ENCODE data around the gene BAG5.

BAG5 gene

DNA sequence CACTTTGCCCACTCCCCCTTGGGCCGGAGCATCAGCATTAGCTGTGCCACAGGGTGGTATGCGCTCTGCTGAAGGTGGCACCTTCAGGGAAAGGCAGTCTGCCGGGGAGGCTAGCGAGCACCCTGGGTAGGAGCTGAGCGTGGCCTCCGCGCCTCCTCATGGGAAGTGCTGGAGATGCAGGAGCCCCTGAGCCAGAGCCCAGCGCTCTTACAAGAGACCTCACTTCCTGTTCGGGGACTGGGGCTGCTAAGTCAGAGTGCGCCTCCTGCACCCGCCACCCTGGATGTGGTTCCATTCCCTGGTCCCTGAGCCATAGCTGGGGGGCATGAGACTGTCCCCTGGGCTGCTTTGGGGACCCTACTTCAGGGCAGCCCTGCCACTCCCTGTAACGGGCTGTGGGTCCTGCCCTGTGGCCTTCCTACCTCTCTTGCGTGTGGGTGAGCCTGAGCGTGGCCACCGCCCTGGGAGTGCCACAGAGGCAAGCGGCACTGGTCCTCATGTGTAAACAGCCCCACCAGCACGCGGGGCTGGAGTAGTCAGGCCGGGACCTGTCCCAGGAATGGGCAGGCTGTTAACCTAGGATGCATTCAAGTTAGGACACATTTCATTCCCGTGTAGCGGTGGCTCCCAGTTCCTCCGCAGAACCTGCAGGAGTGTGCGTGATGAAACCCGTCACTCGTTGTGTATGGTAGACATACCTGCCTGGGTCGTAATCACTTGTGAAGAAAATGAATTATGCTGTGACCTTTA, 19.7 kb upstream of the BAG5 start:
- Histone ChIP-seq H3K36me3 (ENCODE audit: insufficient read depth, low read length) (peaks cover 25% of the 10 kb centered on the region), H3K27me3 (ENCODE audit: control insufficient read depth, insufficient read depth, low read length) (no peaks in the 10 kb centered on the region), H3K4me2 (ENCODE audit: low read length) (no peak overlapping the region), H3K4me3 (ENCODE audit: low read length) (no peak overlapping the region), H3K9me3 (replicated peaks; ENCODE audit: low read length) (no peaks in the 10 kb centered on the region), H3K9ac (ENCODE audit: low read depth, low read length) (no peak overlapping the region), H3K4me1 (ENCODE audit: control insufficient read depth, insufficient read depth, low read length) (peaks cover 3% of the 10 kb centered on the region)

DNA sequence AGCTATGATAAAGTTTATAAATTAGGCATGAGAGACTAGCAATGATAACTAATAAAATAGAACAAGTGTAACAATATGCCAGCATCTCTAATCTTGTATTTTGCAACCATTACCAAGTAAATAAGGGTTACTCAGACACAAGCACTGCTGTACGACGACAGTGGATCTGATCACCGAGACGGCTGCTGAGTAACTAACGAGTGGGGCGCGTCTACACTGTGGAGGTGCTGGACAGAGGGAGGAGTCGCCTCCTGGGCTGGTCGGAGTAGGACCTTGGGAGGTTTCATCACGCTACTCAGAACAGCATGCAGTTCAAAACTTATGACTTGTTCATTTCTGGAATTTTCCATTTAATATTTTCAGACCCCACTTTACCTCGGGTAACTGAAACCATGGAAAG, 18.7 kb upstream of the BAG5 start:
- H3K27me3 ChIP-seq (ENCODE audit: control insufficient read depth, insufficient read depth, low read length) = no peaks in the 10 kb centered on the region
- peaks cover 26% of the 10 kb centered on the region for H3K36me3 ChIP-seq (ENCODE audit: insufficient read depth, low read length)
- H3K4me2 ChIP-seq (ENCODE audit: low read length) = no peak overlapping the region
- no peak overlapping the region for H3K9ac ChIP-seq (ENCODE audit: low read depth, low read length)
- no peak overlapping the region for H3K4me3 ChIP-seq (ENCODE audit: low read length)
- H3K4me1 ChIP-seq (ENCODE audit: control insufficient read depth, insufficient read depth, low read length) = peaks cover 12% of the 10 kb centered on the region
- H3K9me3 ChIP-seq (replicated peaks; ENCODE audit: low read length) = no peaks in the 10 kb centered on the region

DNA sequence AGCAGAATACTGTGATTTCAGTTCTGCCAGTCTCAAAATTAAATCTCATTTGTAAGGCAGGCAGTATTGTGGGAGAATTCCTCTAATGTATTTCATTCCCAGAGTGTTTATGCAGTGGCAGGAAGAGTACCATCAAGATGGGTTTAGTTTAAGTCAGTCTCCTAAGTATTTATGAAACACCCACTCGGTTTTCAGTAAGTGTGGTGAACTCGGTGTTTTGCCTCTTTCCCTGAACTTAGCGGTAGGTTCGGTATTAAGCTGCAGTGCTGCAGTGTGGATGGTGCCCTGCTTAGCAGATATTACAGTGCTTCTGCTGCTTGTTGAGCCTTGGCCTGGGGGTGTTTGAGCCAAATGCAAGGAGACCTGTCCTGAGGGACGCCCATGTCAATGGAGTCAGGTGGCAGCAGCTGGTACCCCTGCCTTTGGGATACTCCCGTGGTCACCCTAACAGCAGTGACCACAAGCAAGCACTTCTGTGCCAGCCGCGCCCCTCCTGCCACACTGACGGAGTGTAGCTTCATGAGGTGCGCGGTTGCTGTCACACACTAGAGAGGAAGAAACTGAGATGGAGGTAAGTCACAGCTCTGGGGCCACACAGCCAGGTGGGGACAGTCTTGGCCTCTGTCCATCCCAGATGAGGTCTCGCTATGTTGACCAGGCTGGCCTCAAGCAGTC, 16.1 kb upstream of the BAG5 start:
- no peak overlapping the region for H3K4me2 ChIP-seq (ENCODE audit: low read length)
- peaks cover 38% of the 10 kb centered on the region for H3K36me3 ChIP-seq (ENCODE audit: insufficient read depth, low read length)
- no peak overlapping the region for H3K9ac ChIP-seq (ENCODE audit: low read depth, low read length)
- no peak overlapping the region for H3K4me3 ChIP-seq (ENCODE audit: low read length)
- no peaks in the 10 kb centered on the region for H3K9me3 ChIP-seq (replicated peaks; ENCODE audit: low read length)
- peaks cover 14% of the 10 kb centered on the region for H3K4me1 ChIP-seq (ENCODE audit: control insufficient read depth, insufficient read depth, low read length)
- H3K27me3 ChIP-seq (ENCODE audit: control insufficient read depth, insufficient read depth, low read length) = no peaks in the 10 kb centered on the region

DNA sequence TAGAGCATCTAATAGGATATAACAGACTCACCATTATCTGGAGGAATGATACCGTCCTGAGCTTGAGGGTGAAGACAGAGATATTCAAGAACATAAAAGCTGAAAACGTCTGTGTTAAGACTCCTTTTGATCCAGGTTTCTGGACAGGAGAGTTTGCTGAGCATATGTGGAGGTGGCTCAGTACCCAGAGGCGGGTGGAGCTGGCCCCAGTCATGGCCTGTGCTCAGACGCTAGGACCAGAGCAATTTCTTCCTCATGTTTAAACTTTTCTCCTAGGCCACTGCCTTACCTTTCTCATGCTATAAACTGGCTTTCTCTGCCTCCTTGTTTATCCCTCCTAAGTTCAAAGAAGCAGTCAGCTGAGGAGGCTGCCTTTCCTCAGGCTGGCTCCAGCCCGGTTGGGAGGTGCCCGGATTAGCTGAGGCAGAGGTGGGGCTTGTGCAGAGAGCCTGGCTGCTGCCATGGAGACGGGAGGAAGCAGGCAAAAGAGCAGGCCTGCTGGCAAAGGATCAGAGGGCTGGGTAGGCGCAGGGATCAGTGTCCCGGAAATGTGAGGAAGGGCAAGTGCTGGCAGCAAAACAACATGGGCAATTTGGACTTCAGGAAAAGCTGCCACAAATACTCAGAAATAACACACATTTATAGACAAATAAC, 14.0 kb upstream of the BAG5 start:
- no peaks in the 10 kb centered on the region for H3K9me3 ChIP-seq (replicated peaks; ENCODE audit: low read length)
- no peaks in the 10 kb centered on the region for H3K27me3 ChIP-seq (ENCODE audit: control insufficient read depth, insufficient read depth, low read length)
- H3K4me2 ChIP-seq (ENCODE audit: low read length) = peak overlapping the region; percentile 61
- peaks cover 14% of the 10 kb centered on the region for H3K4me1 ChIP-seq (ENCODE audit: control insufficient read depth, insufficient read depth, low read length)
- H3K9ac ChIP-seq (ENCODE audit: low read depth, low read length) = peak overlapping the region; percentile 17
- no peak overlapping the region for H3K4me3 ChIP-seq (ENCODE audit: low read length)
- H3K36me3 ChIP-seq (ENCODE audit: insufficient read depth, low read length) = peaks cover 38% of the 10 kb centered on the region

DNA sequence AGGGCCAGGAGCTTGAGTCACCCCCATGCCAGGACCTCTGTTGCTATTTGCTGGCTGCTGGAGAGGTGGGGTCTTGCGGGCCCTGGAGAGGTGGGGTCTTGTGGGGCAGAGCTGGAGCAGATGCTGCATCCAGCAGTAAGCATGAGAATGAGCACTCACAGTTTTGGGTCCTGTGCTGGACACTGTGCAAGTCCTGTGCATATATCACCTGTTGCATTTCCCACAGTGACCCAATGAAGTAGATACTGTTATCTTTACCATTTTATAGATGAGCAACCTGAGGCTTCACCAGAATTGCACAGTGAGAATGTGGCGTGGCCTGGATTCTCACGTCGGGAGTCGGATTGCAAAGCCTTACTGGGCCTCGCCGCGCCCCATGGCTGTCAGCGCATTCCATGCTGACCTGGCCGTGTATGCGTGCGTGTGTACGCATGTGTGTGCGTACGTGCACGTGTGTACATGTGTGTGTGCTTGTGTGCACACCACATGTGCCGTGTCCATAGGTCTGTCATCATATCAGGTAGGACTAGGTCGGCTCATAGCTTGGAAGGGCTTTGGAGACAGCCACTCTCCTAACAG, 12.3 kb upstream of the BAG5 start:
- Histone ChIP-seq H3K9ac (ENCODE audit: low read depth, low read length) (no peak overlapping the region), H3K4me2 (ENCODE audit: low read length) (no peak overlapping the region), H3K36me3 (ENCODE audit: insufficient read depth, low read length) (peaks cover 33% of the 10 kb centered on the region), H3K9me3 (replicated peaks; ENCODE audit: low read length) (no peaks in the 10 kb centered on the region), H3K4me3 (ENCODE audit: low read length) (no peak overlapping the region), H3K27me3 (ENCODE audit: control insufficient read depth, insufficient read depth, low read length) (no peaks in the 10 kb centered on the region), H3K4me1 (ENCODE audit: control insufficient read depth, insufficient read depth, low read length) (peaks cover 14% of the 10 kb centered on the region)

DNA sequence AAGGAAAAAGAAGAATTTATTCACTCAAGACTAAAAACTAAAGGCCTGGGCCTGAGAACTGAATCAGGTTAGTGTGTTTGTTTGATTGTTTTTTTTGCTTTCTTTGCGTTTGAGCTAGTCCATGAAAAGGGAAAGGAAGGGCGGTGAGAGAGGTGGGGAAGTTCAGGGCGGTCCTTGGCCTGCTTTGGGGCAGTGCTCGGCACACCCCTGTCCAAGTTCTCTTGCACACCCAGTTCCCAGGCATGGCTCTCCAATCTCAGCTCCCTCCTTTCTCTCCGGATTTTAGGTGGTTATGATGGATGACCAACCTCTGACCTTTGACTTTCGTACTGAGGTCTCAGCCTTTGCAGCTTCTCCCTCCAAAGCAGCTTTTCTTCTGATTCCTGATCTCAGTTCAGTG, 11.6 kb upstream of the BAG5 start:
- H3K27me3 ChIP-seq (ENCODE audit: control insufficient read depth, insufficient read depth, low read length) = no peaks in the 10 kb centered on the region
- H3K4me1 ChIP-seq (ENCODE audit: control insufficient read depth, insufficient read depth, low read length) = peaks cover 14% of the 10 kb centered on the region
- H3K9me3 ChIP-seq (replicated peaks; ENCODE audit: low read length) = no peaks in the 10 kb centered on the region
- H3K36me3 ChIP-seq (ENCODE audit: insufficient read depth, low read length) = peaks cover 33% of the 10 kb centered on the region
- H3K9ac ChIP-seq (ENCODE audit: low read depth, low read length) = no peak overlapping the region
- no peak overlapping the region for H3K4me2 ChIP-seq (ENCODE audit: low read length)
- H3K4me3 ChIP-seq (ENCODE audit: low read length) = no peak overlapping the region

DNA sequence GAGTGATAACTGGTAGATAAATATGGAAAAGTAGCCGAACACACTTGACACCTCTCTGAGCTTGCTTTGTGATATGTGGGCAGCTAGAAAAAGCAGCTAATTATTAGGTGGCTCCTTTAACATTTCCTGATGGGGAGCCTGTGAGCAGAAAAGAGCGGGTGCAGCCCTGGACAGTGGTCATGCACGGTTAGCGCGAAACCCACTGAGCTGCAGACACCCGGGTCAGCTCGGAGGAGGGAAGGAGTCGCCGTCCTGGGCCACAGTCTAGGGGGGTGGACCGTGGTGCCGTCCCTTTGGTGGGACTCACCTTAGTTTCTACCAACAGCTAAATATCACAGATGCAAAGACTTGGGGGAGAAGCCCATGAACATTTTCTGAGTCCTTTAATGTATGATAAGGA, 7.0 kb upstream of the BAG5 start:
- H3K9ac ChIP-seq (ENCODE audit: low read depth, low read length) = no peak overlapping the region
- H3K27me3 ChIP-seq (ENCODE audit: control insufficient read depth, insufficient read depth, low read length) = no peaks in the 10 kb centered on the region
- H3K4me1 ChIP-seq (ENCODE audit: control insufficient read depth, insufficient read depth, low read length) = no peaks in the 10 kb centered on the region
- H3K4me2 ChIP-seq (ENCODE audit: low read length) = no peak overlapping the region
- H3K36me3 ChIP-seq (ENCODE audit: insufficient read depth, low read length) = peaks cover 13% of the 10 kb centered on the region
- H3K4me3 ChIP-seq (ENCODE audit: low read length) = no peak overlapping the region
- no peaks in the 10 kb centered on the region for H3K9me3 ChIP-seq (replicated peaks; ENCODE audit: low read length)

DNA sequence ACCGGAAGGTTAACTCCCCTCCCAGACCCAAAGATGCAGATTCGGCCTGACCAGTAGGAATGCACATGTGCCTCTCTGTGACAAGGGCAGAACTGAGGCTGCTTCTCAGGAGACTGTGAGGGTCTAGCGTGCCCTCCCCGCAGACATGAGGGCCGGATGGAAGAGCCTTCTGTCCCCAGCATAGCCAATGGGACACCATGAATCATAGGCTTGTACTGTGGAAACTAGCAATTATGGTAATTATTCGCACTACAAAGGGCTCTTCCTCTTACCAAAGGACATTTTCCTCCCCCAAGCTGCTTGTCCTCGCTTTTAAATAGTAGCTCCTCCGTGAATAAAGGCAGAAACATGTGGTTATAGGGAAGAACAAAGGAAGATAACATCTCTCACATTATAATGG, 6.5 kb upstream of the BAG5 start:
- Histone ChIP-seq H3K36me3 (ENCODE audit: insufficient read depth, low read length) (peaks cover 8% of the 10 kb centered on the region), H3K4me2 (ENCODE audit: low read length) (no peak overlapping the region), H3K4me3 (ENCODE audit: low read length) (no peak overlapping the region), H3K9ac (ENCODE audit: low read depth, low read length) (no peak overlapping the region), H3K27me3 (ENCODE audit: control insufficient read depth, insufficient read depth, low read length) (no peaks in the 10 kb centered on the region), H3K9me3 (replicated peaks; ENCODE audit: low read length) (no peaks in the 10 kb centered on the region), H3K4me1 (ENCODE audit: control insufficient read depth, insufficient read depth, low read length) (peaks cover 4% of the 10 kb centered on the region)

DNA sequence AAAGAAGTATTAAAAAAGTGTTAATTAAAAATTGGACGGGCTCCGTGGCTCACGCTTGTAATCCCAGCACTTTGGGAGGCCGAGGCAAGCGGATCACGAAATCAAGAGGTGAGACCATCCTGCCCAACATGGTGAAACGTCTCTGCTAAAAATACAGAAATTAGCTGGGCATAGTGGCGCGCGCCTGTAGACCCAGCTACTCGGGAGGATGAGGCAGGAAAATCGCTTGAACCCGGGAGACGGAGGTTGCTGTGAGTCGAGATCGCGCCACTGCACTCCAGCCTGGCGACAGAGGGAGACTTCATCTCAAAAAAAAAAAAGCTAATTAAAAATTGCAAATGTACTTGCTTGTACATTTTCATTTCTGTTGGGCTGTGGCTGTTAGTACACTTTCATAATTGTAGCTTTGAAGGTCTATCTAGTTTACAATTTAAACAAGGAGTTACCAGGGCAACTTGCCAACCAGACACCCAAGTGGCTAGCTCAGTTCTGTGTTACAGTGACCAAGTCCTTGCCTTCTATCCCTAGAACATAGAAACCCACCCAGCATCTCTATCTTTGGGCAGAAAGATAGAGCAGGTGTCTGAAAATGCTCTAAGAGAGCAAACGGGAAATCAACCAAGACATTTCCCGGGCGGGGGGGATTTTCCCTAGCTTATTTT, 1.5 kb upstream of the BAG5 start:
- H3K9me3 ChIP-seq (replicated peaks; ENCODE audit: low read length) = no peaks in the 10 kb centered on the region
- peaks cover 23% of the 10 kb centered on the region for H3K36me3 ChIP-seq (ENCODE audit: insufficient read depth, low read length)
- H3K4me1 ChIP-seq (ENCODE audit: control insufficient read depth, insufficient read depth, low read length) = peaks cover 28% of the 10 kb centered on the region
- peak overlapping the region; percentile 94 for H3K4me2 ChIP-seq (ENCODE audit: low read length)
- peak overlapping the region; percentile 100 for H3K4me3 ChIP-seq (ENCODE audit: low read length)
- no peaks in the 10 kb centered on the region for H3K27me3 ChIP-seq (ENCODE audit: control insufficient read depth, insufficient read depth, low read length)
- H3K9ac ChIP-seq (ENCODE audit: low read depth, low read length) = peak overlapping the region; percentile 97

DNA sequence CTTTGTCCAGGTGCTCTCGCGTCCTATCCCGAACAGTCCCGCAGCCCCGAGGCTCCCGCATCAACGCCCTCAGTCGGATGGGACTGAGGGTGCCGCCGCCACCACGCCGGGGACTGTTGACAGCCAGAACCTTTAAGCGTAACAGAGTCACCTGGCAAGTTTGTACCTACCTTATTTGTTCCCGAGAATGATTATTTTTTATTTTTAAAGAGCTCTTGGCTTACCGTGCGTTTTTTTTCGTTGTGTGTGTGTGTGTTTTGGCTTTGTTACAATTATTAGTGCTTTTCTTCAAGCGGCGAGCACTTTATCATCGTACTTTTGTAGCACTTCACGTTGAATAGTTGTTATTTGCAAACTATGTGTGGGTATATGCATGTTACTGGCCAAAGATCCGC, 766 bp upstream of the BAG5 start:
- Histone ChIP-seq H3K4me1 (ENCODE audit: control insufficient read depth, insufficient read depth, low read length) (peaks cover 36% of the 10 kb centered on the region), H3K9ac (ENCODE audit: low read depth, low read length) (peak overlapping the region; percentile 97), H3K27me3 (ENCODE audit: control insufficient read depth, insufficient read depth, low read length) (no peaks in the 10 kb centered on the region), H3K36me3 (ENCODE audit: insufficient read depth, low read length) (peaks cover 27% of the 10 kb centered on the region), H3K9me3 (replicated peaks; ENCODE audit: low read length) (no peaks in the 10 kb centered on the region), H3K4me2 (ENCODE audit: low read length) (peak overlapping the region; percentile 94), H3K4me3 (ENCODE audit: low read length) (peak overlapping the region; percentile 100)

DNA sequence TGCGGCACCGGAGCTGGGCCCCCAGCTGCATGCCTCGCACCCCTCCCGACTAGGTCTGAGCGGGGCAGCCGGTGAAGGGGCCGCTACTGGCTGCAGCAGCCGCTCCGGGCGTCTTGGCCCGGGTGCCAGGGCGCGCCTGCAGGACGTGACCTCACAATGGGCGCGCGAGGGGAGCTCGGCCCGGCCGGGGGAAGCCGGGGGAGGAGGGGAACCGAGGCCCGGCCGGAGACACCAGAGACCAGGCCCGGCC, 353 bp downstream of the BAG5 start:
- Histone ChIP-seq H3K4me2 (ENCODE audit: low read length) (peak overlapping the region; percentile 94), H3K9me3 (replicated peaks; ENCODE audit: low read length) (no peaks in the 10 kb centered on the region), H3K9ac (ENCODE audit: low read depth, low read length) (peak overlapping the region; percentile 97), H3K4me1 (ENCODE audit: control insufficient read depth, insufficient read depth, low read length) (peaks cover 45% of the 10 kb centered on the region), H3K27me3 (ENCODE audit: control insufficient read depth, insufficient read depth, low read length) (no peaks in the 10 kb centered on the region), H3K4me3 (ENCODE audit: low read length) (peak overlapping the region; percentile 100), H3K36me3 (ENCODE audit: insufficient read depth, low read length) (peaks cover 27% of the 10 kb centered on the region)
